ENCODE results near the gene ENPEP. TPM values are rescaled to one million over a fixed set of nuclear protein-coding genes. Genes with fewer than 3 reads are reported as not detected.
A peak's percentile ranks its signal among the peaks of the same experiment; 100 is the strongest.

ENPEP gene
- polyA plus RNA-seq, 1 donor (not counting 4 experiments of a cell fraction or from before 2014, with no cell fraction given) = not detected

DNA sequence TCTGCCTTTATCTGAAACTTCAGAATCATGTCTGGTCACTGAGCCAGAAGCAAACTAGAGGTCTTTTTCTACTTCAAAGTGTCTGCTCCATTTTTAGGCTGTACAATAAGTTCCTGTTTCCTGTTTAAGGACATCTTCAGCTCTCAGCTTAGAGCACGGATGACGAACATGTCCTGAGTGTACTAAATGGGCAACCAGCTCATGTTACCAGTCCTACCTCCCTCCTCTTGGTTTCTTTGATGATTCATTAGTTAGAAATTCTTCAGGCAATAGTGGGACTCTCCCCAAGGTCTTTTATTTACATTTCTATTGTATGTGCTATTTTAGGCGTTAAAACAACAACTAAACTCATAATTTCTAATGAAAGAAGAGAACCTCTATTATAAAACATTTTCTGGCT is 58.0 kb downstream of the ENPEP start:
- H3K4me1 ChIP-seq (ENCODE audit: control insufficient read depth, extremely low read depth, insufficient read depth, low read length) = peaks cover 2% of the 10 kb centered on the region
- peak overlapping the region; percentile 28 for H3K27ac ChIP-seq (ENCODE audit: control insufficient read depth, insufficient read depth, low read length)
- H3K36me3 ChIP-seq (ENCODE audit: control insufficient read depth in 2 of 2, extremely low read depth in 1 of 2, insufficient read depth in 2 of 2, low read length in 2 of 2) = no peaks in the 10 kb centered on the region
- FAIRE-seq = peak; percentile 94
- H3K9ac ChIP-seq (ENCODE audit: control insufficient read depth, extremely low read depth, insufficient read depth, low read length) = no peak overlapping the region
- H4K20me1 ChIP-seq (ENCODE audit: control insufficient read depth, extremely low read depth, insufficient read depth, low read length) = no peaks in the 10 kb centered on the region
- no peaks in the 10 kb centered on the region for H3K9me3 ChIP-seq (ENCODE audit: control insufficient read depth, low read depth, low read length)
- H2AFZ ChIP-seq (ENCODE audit: control insufficient read depth, low read length) = peak overlapping the region; percentile 88
- no peaks in the 10 kb centered on the region for H3K27me3 ChIP-seq (ENCODE audit: control insufficient read depth, extremely low read depth, insufficient read depth, low read length)
- no peak overlapping the region for H3K4me2 ChIP-seq (ENCODE audit: control insufficient read depth, extremely low read depth, insufficient read depth, low read depth, low read length)
- no peak overlapping the region for H3K4me3 ChIP-seq (ENCODE audit: control insufficient read depth in 2 of 3, extremely low read depth in 1 of 3, insufficient read depth in 2 of 3, low read depth in 1 of 3, low read length in 3 of 3)
- no peaks in the 10 kb centered on the region for H3K79me2 ChIP-seq (ENCODE audit: control insufficient read depth, insufficient read depth, low read length)
- TF ChIP-seq, protein P1, sequence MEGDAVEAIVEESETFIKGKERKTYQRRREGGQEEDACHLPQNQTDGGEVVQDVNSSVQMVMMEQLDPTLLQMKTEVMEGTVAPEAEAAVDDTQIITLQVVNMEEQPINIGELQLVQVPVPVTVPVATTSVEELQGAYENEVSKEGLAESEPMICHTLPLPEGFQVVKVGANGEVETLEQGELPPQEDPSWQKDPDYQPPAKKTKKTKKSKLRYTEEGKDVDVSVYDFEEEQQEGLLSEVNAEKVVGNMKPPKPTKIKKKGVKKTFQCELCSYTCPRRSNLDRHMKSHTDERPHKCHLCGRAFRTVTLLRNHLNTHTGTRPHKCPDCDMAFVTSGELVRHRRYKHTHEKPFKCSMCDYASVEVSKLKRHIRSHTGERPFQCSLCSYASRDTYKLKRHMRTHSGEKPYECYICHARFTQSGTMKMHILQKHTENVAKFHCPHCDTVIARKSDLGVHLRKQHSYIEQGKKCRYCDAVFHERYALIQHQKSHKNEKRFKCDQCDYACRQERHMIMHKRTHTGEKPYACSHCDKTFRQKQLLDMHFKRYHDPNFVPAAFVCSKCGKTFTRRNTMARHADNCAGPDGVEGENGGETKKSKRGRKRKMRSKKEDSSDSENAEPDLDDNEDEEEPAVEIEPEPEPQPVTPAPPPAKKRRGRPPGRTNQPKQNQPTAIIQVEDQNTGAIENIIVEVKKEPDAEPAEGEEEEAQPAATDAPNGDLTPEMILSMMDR (optimal IDR thresholded peaks at IDR 0.05 in 1 of 3, IDR thresholded peaks at IDR 0.05 in 1 of 3, conservative IDR thresholded peaks at IDR 0.05 in 1 of 3; ENCODE audit: extremely low read depth in 1 of 3, insufficient read depth in 2 of 3, low read length in 3 of 3) = no peak
- no peak for TF ChIP-seq EZH2 (IDR thresholded peaks at IDR 0.05; ENCODE audit: low read length)
- DNase-seq (ENCODE audit: low read depth, low spot score) = peak; percentile 40
- dilution Hi-C loops (cut with MboI; ENCODE audit: extremely low pct_ligation_motif_present, low sequenced_read_pairs) = no loop called here
- no peaks in the 10 kb centered on the region for H3K9me1 ChIP-seq (ENCODE audit: control insufficient read depth, extremely low read depth, insufficient read depth, low read length)

DNA sequence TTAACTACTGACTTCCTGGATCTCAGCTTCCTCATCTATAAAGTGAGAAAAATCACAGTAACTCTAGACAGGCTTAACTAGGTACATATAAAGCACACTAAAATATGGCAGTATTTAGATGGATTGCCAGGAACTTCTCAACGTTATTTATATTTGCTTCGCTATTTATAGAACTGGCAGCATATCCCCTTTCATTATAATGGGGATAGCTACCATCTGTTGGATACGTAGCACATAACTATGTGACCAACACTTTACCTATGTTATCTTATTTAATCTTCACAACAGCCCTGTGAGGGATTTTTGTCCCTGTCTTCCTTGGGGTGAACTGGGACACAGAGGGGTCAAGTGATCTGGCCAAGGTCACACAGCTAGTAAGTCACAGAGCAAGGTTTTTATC is 64.6 kb downstream of the ENPEP start:
- peaks cover 11% of the 10 kb centered on the region for H3K4me1 ChIP-seq (ENCODE audit: control insufficient read depth, extremely low read depth, insufficient read depth, low read length)
- no peak overlapping the region for H3K4me3 ChIP-seq (ENCODE audit: control insufficient read depth in 2 of 3, extremely low read depth in 1 of 3, insufficient read depth in 2 of 3, low read depth in 1 of 3, low read length in 3 of 3)
- H3K9me3 ChIP-seq (ENCODE audit: control insufficient read depth, low read depth, low read length) = no peaks in the 10 kb centered on the region
- peak overlapping the region; percentile 59 for H3K4me2 ChIP-seq (ENCODE audit: control insufficient read depth, extremely low read depth, insufficient read depth, low read depth, low read length)
- peak overlapping the region; percentile 14 for H2AFZ ChIP-seq (ENCODE audit: control insufficient read depth, low read length)
- no peaks in the 10 kb centered on the region for H3K9me1 ChIP-seq (ENCODE audit: control insufficient read depth, extremely low read depth, insufficient read depth, low read length)
- no peaks in the 10 kb centered on the region for H4K20me1 ChIP-seq (ENCODE audit: control insufficient read depth, extremely low read depth, insufficient read depth, low read length)
- TF ChIP-seq, protein P1 (optimal IDR thresholded peaks at IDR 0.05 in 1 of 3, IDR thresholded peaks at IDR 0.05 in 1 of 3, conservative IDR thresholded peaks at IDR 0.05 in 1 of 3; ENCODE audit: extremely low read depth in 1 of 3, insufficient read depth in 2 of 3, low read length in 3 of 3) = no peak
- TF ChIP-seq EZH2 (IDR thresholded peaks at IDR 0.05; ENCODE audit: low read length) = no peak
- DNase-seq (ENCODE audit: low read depth, low spot score) (no peak), FAIRE-seq (peak; percentile 32)
- peak overlapping the region; percentile 51 for H3K27ac ChIP-seq (ENCODE audit: control insufficient read depth, insufficient read depth, low read length)
- H3K27me3 ChIP-seq (ENCODE audit: control insufficient read depth, extremely low read depth, insufficient read depth, low read length) = no peaks in the 10 kb centered on the region
- no peak overlapping the region for H3K9ac ChIP-seq (ENCODE audit: control insufficient read depth, extremely low read depth, insufficient read depth, low read length)
- H3K36me3 ChIP-seq (ENCODE audit: control insufficient read depth in 2 of 2, extremely low read depth in 1 of 2, insufficient read depth in 2 of 2, low read length in 2 of 2) = no peaks in the 10 kb centered on the region
- dilution Hi-C loops (cut with MboI; ENCODE audit: extremely low pct_ligation_motif_present, low sequenced_read_pairs) = no loop called here
- H3K79me2 ChIP-seq (ENCODE audit: control insufficient read depth, insufficient read depth, low read length) = no peaks in the 10 kb centered on the region
